ENCODE measurements around the gene VPS41.

Gene VPS41

DNA sequence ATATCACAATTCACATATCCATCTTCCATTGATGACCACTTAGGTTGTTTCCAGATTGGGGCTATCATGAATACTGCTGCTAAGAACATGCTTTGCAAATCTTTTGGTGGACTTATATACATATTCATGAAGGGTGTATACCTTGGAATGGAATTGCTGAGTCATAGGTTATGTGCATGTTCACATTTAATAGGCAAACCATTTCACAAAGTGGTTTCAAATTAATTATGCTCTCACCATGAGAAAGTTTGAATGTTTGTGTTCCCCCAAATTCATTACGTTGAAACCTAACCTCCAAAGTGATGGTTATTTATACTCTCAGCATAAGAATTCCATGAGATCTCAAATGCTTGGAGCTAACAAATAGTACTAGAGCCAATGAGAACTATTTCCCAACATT lies 86.4 kb downstream of the VPS41 start:
- H3K4me3 ChIP-seq (ENCODE audit: low read depth, low read length) = no peak overlapping the region
- peak; percentile 8 for DNase-seq (ENCODE audit: low read depth)
- TF ChIP-seq, protein P1, sequence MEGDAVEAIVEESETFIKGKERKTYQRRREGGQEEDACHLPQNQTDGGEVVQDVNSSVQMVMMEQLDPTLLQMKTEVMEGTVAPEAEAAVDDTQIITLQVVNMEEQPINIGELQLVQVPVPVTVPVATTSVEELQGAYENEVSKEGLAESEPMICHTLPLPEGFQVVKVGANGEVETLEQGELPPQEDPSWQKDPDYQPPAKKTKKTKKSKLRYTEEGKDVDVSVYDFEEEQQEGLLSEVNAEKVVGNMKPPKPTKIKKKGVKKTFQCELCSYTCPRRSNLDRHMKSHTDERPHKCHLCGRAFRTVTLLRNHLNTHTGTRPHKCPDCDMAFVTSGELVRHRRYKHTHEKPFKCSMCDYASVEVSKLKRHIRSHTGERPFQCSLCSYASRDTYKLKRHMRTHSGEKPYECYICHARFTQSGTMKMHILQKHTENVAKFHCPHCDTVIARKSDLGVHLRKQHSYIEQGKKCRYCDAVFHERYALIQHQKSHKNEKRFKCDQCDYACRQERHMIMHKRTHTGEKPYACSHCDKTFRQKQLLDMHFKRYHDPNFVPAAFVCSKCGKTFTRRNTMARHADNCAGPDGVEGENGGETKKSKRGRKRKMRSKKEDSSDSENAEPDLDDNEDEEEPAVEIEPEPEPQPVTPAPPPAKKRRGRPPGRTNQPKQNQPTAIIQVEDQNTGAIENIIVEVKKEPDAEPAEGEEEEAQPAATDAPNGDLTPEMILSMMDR (IDR thresholded peaks at IDR 0.05; ENCODE audit: low read depth, low read length) = no peak

DNA sequence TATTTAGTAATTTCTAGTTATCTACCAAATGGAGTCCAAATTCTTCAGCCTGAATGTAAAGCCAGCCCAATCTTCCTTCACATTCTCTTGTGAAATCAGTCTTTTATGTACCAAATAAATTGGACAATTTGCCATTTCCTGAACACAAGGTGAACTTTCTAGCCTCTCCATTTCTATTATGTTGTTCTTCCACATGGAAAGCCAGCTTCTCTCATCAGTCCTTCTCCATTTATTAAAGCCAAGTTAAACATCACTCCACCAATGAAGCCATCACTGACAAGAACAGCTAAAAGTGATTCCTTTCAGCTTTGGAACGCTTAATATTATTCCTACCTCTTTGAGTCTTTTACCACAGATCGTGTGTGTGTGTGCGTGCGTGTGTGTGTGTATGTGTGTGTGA lies 88.4 kb downstream of the VPS41 start:
- no peak for TF ChIP-seq MYC (IDR thresholded peaks at IDR 0.05; ENCODE audit: low read depth, low read length)
- no peak for TF ChIP-seq POLR2A (IDR thresholded peaks at IDR 0.05; ENCODE audit: extremely low read depth, insufficient read length)
- no peak overlapping the region for H3K4me3 ChIP-seq (ENCODE audit: low read depth, low read length)
- DNase-seq (ENCODE audit: low read depth) = no peak

DNA sequence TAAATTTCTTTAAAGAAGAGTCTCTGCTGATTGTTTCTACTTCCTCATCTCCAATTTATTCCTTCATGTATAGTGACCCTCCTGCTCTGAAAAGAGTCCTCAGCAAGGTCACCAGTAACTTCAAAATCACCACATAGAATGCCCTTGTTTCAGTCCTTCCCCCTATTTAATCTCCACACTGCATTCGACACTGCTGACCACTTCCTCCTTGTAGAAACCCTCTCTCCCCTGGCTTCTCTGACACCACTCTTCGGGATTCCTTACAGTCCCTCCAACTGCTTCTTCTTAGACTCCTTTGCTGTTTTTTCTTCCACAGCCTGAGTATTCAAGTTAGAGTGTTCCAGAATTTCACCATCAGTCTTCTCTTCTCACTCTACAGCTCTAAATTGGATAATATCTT lies 89.5 kb downstream of the VPS41 start:
- peak; percentile 50 for DNase-seq (ENCODE audit: low read depth)
- TF ChIP-seq, protein P2, sequence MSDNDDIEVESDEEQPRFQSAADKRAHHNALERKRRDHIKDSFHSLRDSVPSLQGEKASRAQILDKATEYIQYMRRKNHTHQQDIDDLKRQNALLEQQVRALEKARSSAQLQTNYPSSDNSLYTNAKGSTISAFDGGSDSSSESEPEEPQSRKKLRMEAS (IDR thresholded peaks at IDR 0.05; ENCODE audit: low read depth, low read length) = no peak

DNA sequence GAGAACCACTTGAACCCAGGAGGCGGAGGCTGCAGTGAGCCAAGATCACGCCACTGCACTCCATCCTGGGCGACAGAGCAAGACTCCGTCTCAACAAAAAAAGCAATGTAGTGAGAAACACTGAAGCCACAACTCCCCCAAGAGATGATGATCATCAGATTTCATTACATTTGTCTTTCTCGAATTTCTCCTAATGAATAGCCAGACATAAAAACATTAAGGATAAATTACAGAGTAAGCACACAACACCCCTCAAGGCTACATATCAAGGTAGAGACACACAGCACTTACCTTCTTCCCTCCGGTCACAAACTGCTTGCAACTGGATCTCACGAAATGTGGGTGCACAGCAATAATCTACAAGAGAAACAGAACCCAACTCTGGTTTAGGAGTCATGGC lies 91.5 kb downstream of the VPS41 start:
- no peak for DNase-seq (ENCODE audit: low read depth)
- no peak for TF ChIP-seq MYC (IDR thresholded peaks at IDR 0.05; ENCODE audit: low read depth, low read length)
- TF ChIP-seq, protein P1 (IDR thresholded peaks at IDR 0.05; ENCODE audit: low read depth, low read length) = no peak
- TF ChIP-seq POLR2A (IDR thresholded peaks at IDR 0.05; ENCODE audit: extremely low read depth, insufficient read length) = no peak
- TF ChIP-seq, protein P2 (IDR thresholded peaks at IDR 0.05; ENCODE audit: low read depth, low read length) = no peak
- H3K4me3 ChIP-seq (ENCODE audit: low read depth, low read length) = no peak overlapping the region

More for the DNA sequence above, 89.5 kb downstream of the VPS41 start:
- no peak overlapping the region for H3K4me3 ChIP-seq (ENCODE audit: low read depth, low read length)

DNA sequence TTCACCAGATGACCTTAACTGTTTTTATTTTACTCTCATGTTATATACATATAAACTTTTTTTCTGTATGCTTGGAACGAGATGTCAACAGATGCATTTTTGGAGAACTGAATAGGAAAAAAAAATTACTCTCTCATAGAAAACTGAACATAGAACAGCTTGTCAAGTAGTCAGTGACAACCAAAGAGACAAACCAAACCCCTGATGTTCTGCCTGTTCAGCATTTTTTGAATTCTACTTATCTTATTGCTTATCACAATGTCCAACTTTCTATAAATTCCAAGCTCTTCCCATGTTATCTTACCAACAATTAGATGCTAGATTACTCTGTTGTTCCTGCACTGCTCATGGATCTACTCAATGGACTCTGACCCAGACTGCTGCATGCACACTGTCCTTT lies 95.2 kb downstream of the VPS41 start:
- TF ChIP-seq, protein P2 (IDR thresholded peaks at IDR 0.05; ENCODE audit: low read depth, low read length) = no peak
- DNase-seq (ENCODE audit: low read depth) = no peak

DNA sequence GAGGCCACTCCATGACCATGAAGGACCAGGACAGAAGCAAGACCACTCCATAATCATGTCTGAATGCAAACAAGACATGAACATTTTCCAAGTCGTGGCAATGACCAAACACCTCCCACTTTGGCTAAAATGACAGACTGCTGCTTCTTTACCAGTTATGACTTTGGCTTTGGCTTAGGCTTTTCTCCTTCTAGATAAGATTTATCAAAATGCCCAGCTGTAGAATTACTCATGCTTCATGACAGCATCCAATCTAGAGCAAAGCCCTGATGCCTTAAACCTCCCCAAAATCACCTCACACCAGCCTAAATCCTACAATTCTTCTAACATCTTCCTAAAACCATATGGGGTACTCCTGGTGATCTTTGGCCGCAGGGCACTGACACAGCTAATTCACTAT lies 102.1 kb downstream of the VPS41 start:
- TF ChIP-seq, protein P2 (IDR thresholded peaks at IDR 0.05; ENCODE audit: low read depth, low read length) = no peak
- no peak for TF ChIP-seq POLR2A (IDR thresholded peaks at IDR 0.05; ENCODE audit: extremely low read depth, insufficient read length)
- no peak for TF ChIP-seq MYC (IDR thresholded peaks at IDR 0.05; ENCODE audit: low read depth, low read length)
- TF ChIP-seq, protein P1 (IDR thresholded peaks at IDR 0.05; ENCODE audit: low read depth, low read length) = no peak
- no peak for DNase-seq (ENCODE audit: low read depth)
- no peak overlapping the region for H3K4me3 ChIP-seq (ENCODE audit: low read depth, low read length)

More for the DNA sequence above, 95.2 kb downstream of the VPS41 start:
- no peak overlapping the region for H3K4me3 ChIP-seq (ENCODE audit: low read depth, low read length)

DNA sequence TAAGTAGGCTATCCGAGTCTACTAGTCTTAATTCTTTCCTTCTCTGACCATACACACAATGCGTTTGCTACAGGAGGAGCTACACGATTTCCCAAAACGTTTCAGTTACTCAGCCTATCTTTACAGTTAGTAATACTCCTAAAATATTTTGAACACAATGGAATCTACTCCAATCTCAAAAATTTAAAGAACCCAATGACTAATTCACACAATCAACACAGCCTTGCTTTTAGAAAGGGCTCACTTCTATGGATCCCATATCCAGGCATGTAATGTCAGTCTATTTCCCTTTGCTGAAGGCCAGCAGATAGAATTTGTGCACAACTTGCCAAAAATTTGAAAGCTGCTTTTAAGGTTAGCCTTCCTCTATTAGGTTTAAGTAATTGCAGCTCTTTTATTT lies 107.2 kb downstream of the VPS41 start:
- no peak overlapping the region for H3K4me3 ChIP-seq (ENCODE audit: low read depth, low read length)

More for the DNA sequence above, 107.2 kb downstream of the VPS41 start:
- DNase-seq (ENCODE audit: low read depth) = no peak
- no peak for TF ChIP-seq POLR2A (IDR thresholded peaks at IDR 0.05; ENCODE audit: extremely low read depth, insufficient read length)
- TF ChIP-seq, protein P2 (IDR thresholded peaks at IDR 0.05; ENCODE audit: low read depth, low read length) = no peak
- TF ChIP-seq, protein P1 (IDR thresholded peaks at IDR 0.05; ENCODE audit: low read depth, low read length) = no peak
- no peak for TF ChIP-seq MYC (IDR thresholded peaks at IDR 0.05; ENCODE audit: low read depth, low read length)

Measured in NB4 (cell line).